ENCODE data around the gene CCDC85A. TPM values are rescaled to one million over a fixed set of nuclear protein-coding genes. Genes with fewer than 3 reads are reported as not detected.

CCDC85A gene
- total RNA-seq, 1 donor from 2014 or later, result not detected

GRCh38 chr2:56375251-56375650, 191.5 kb downstream of the CCDC85A start:
- Mint-ChIP-seq H3K4me1 (no peaks in the 10 kb centered on the region), H3K27ac (no peak overlapping the region), H3K27me3 (no peaks in the 10 kb centered on the region), H3K4me3 (no peak overlapping the region), H3K9me3 (peaks cover 2% of the 10 kb centered on the region), H3K36me3 (ENCODE audit: low read depth) (no peaks in the 10 kb centered on the region)
- ATAC-seq (ENCODE audit: low read depth), result no peak
- intact Hi-C loops (cut with micrococcal nuclease), result no loop called here
- no peak for DNase-seq
- TF ChIP-seq CTCF (IDR thresholded peaks at IDR 0.05), result no peak
- ChIA-PET POLR2A (no interaction called here), CTCF (no interaction called here)

- DNase-seq (no peak), ATAC-seq (ENCODE audit: low read depth) (no peak)
- POLR2A ChIA-PET, result no interaction called here
- CTCF ChIA-PET, result no interaction called here
- Mint-ChIP-seq H3K36me3 (ENCODE audit: low read depth) (no peaks in the 10 kb centered on the region), H3K4me3 (no peak overlapping the region), H3K9me3 (peaks cover 2% of the 10 kb centered on the region), H3K4me1 (no peaks in the 10 kb centered on the region), H3K27ac (no peak overlapping the region), H3K27me3 (no peaks in the 10 kb centered on the region)
- TF ChIP-seq CTCF (IDR thresholded peaks at IDR 0.05), result no peak
- intact Hi-C loops (cut with micrococcal nuclease), result no loop called here
These were observed 193.2 kb downstream of the CCDC85A start for GRCh38 chr2:56376699-56377665.

GRCh38 chr2:56379066-56379465, 195.3 kb downstream of the CCDC85A start:
- H3K27me3 Mint-ChIP-seq, result no peaks in the 10 kb centered on the region
- TF ChIP-seq CTCF (IDR thresholded peaks at IDR 0.05), result no peak
- no peaks in the 10 kb centered on the region for H3K4me1 Mint-ChIP-seq
- ATAC-seq (ENCODE audit: low read depth) (no peak), DNase-seq (no peak)
- intact Hi-C loops (cut with micrococcal nuclease), result no loop called here
- CTCF ChIA-PET, result no interaction called here
- no peaks in the 10 kb centered on the region for H3K36me3 Mint-ChIP-seq (ENCODE audit: low read depth)
- POLR2A ChIA-PET, result no interaction called here
- H3K27ac Mint-ChIP-seq, result no peak overlapping the region
- no peak overlapping the region for H3K4me3 Mint-ChIP-seq
- peaks cover under 1% of the 10 kb centered on the region for H3K9me3 Mint-ChIP-seq

- ChIA-PET POLR2A (no interaction called here), CTCF (no interaction called here)
- Mint-ChIP-seq H3K4me1 (no peaks in the 10 kb centered on the region), H3K9me3 (no peaks in the 10 kb centered on the region), H3K27ac (no peak overlapping the region), H3K36me3 (ENCODE audit: low read depth) (no peaks in the 10 kb centered on the region), H3K4me3 (no peak overlapping the region), H3K27me3 (no peaks in the 10 kb centered on the region)
- ATAC-seq (ENCODE audit: low read depth) (no peak), DNase-seq (no peak)
- intact Hi-C loops (cut with micrococcal nuclease), result no loop called here
- no peak for TF ChIP-seq CTCF (IDR thresholded peaks at IDR 0.05)
These were observed 197.1 kb downstream of the CCDC85A start for GRCh38 chr2:56380861-56381260.

- CTCF ChIA-PET, result no interaction called here
- Mint-ChIP-seq H3K27ac (no peak overlapping the region), H3K4me1 (no peaks in the 10 kb centered on the region), H3K4me3 (no peak overlapping the region), H3K27me3 (no peaks in the 10 kb centered on the region), H3K9me3 (no peaks in the 10 kb centered on the region), H3K36me3 (ENCODE audit: low read depth) (no peaks in the 10 kb centered on the region)
- DNase-seq (no peak), ATAC-seq (ENCODE audit: low read depth) (no peak)
- intact Hi-C loops (cut with micrococcal nuclease), result no loop called here
- POLR2A ChIA-PET, result no interaction called here
- no peak for TF ChIP-seq CTCF (IDR thresholded peaks at IDR 0.05)
These were observed 198.7 kb downstream of the CCDC85A start for GRCh38 chr2:56382466-56382865.

All from activated B cell treated with CpG ODN at 0.5 μM for 24 hours (primary cell).